Measurements from ENCODE around the gene DHRS12. TPM values are rescaled to one million over a fixed set of nuclear protein-coding genes. Genes with fewer than 3 reads are reported as not detected.

DHRS12 gene
- polyA plus RNA-seq, 2 donors, result 9.5 to 11.7 TPM

DNA sequence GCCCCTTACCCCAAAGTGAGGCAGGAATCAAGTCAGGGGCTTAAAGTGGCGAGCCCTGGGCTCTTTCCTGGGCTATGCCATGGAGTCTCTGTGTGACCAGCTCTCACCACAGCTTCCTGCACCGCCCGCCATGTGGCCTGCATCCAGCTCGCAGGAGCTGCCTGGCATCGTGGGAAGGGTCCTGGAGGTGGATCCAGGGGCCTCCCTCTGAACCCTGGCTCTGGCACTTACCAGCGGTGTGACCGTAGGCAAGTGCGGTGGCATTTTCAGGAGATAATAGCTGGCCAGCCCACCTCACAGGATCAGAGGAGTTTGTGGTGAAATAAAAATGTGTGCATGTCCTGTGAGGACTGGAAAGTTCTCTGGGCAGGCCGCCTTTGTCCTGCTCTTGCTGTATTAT lies 26.0 kb downstream of the DHRS12 start:
- Histone ChIP-seq H3K27me3 (ENCODE audit: control insufficient read depth in 1 of 2, insufficient read depth in 2 of 2, low read length in 2 of 2) (no peaks in the 10 kb centered on the region), H3K4me1 (ENCODE audit: control insufficient read depth in 2 of 2, insufficient read depth in 2 of 2, low read length in 1 of 2) (peaks cover 0 to 3% of the 10 kb centered on the region in 2 donors), H3K4me3 (ENCODE audit: low read depth in 1 of 2, low read length in 2 of 2) (no peak overlapping the region), H3K36me3 (ENCODE audit: control insufficient read depth in 2 of 2, insufficient read depth in 2 of 2, low read length in 1 of 2) (no peaks in the 10 kb centered on the region), H3K9me3 (ENCODE audit: control insufficient read depth in 2 of 2, insufficient read depth in 1 of 2, low read depth in 1 of 2, low read length in 1 of 2) (no peaks in the 10 kb centered on the region), H3K27ac (ENCODE audit: low read depth in 2 of 2, low read length in 1 of 2) (no peak overlapping the region)
- 70 to 85% methylated on average over 9 of the region's 9 CpGs for WGBS, 2 donors

GRCh38 chr13:51776179-51776578 lies 27.8 kb downstream of the DHRS12 start:
- WGBS, 2 donors, result 84 to 88% methylated on average over 7 of the region's 7 CpGs
- Histone ChIP-seq H3K27ac (ENCODE audit: low read depth in 2 of 2, low read length in 1 of 2) (no peak overlapping the region), H3K27me3 (ENCODE audit: control insufficient read depth in 1 of 2, insufficient read depth in 2 of 2, low read length in 2 of 2) (no peaks in the 10 kb centered on the region), H3K4me3 (ENCODE audit: low read depth in 1 of 2, low read length in 2 of 2) (no peak overlapping the region), H3K36me3 (ENCODE audit: control insufficient read depth in 2 of 2, insufficient read depth in 2 of 2, low read length in 1 of 2) (no peaks in the 10 kb centered on the region), H3K4me1 (ENCODE audit: control insufficient read depth in 2 of 2, insufficient read depth in 2 of 2, low read length in 1 of 2) (peaks cover 0 to 2% of the 10 kb centered on the region in 2 donors), H3K9me3 (ENCODE audit: control insufficient read depth in 2 of 2, insufficient read depth in 1 of 2, low read depth in 1 of 2, low read length in 1 of 2) (no peaks in the 10 kb centered on the region)

DNA sequence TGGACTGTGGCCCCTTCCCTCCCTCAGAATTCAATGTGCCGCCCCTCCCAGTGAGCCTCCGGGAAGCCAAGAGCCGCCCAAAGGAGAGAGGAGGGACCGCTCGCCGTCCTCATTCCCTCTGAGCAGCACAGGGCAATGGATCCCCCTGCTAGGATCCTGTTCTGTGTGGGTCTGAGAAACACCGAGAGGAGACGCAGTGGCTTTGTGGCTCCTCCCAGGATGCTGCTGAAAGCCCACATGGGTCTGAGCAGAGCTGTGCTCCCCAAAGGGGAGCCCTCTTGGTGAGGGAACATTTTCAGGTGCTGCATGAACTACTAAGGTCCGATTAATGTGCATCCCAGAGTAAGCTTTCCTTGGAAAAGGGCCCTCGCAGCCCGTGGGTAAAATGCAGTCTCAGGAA lies 30.4 kb downstream of the DHRS12 start:
- 91 to 92% methylated on average over 11 of the region's 11 CpGs for WGBS, 2 donors
- Histone ChIP-seq H3K4me1 (ENCODE audit: control insufficient read depth in 2 of 2, insufficient read depth in 2 of 2, low read length in 1 of 2) (peaks cover 0 to 5% of the 10 kb centered on the region in 2 donors), H3K27me3 (ENCODE audit: control insufficient read depth in 1 of 2, insufficient read depth in 2 of 2, low read length in 2 of 2) (no peaks in the 10 kb centered on the region), H3K36me3 (ENCODE audit: control insufficient read depth in 2 of 2, insufficient read depth in 2 of 2, low read length in 1 of 2) (no peaks in the 10 kb centered on the region), H3K27ac (ENCODE audit: low read depth in 2 of 2, low read length in 1 of 2) (no peak overlapping the region), H3K4me3 (ENCODE audit: low read depth in 1 of 2, low read length in 2 of 2) (no peak overlapping the region), H3K9me3 (ENCODE audit: control insufficient read depth in 2 of 2, insufficient read depth in 1 of 2, low read depth in 1 of 2, low read length in 1 of 2) (no peaks in the 10 kb centered on the region)

DNA sequence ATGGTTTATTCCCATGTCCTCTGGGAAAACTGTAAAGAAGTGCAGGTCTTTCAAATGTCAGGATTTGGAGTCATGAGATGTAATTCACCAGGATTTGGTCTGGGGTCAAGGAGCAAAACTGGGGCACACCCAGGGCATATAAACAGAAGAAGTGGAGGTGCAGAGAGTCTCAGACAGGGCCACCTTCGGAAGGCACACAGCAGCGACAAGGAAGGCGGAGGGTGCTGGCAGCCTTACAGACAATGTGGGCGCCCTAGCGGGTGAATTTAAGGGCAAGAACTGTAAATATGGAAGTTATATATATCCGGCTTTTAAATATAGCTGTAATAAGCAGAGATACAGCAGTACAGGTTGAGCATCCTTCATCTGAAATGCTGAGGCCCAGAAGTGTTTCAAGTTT lies 31.2 kb downstream of the DHRS12 start:
- H3K27ac ChIP-seq (ENCODE audit: low read depth in 2 of 2, low read length in 1 of 2), result no peak overlapping the region
- no peaks in the 10 kb centered on the region for H3K27me3 ChIP-seq (ENCODE audit: control insufficient read depth in 1 of 2, insufficient read depth in 2 of 2, low read length in 2 of 2)
- WGBS, 2 donors, result 84 to 89% methylated on average over 6 of the region's 6 CpGs
- H3K36me3 ChIP-seq (ENCODE audit: control insufficient read depth in 2 of 2, insufficient read depth in 2 of 2, low read length in 1 of 2), result no peaks in the 10 kb centered on the region
- H3K9me3 ChIP-seq (ENCODE audit: control insufficient read depth in 2 of 2, insufficient read depth in 1 of 2, low read depth in 1 of 2, low read length in 1 of 2), result no peaks in the 10 kb centered on the region
- H3K4me3 ChIP-seq (ENCODE audit: low read depth in 1 of 2, low read length in 2 of 2), result no peak overlapping the region
- peaks cover 0 to 5% of the 10 kb centered on the region in 2 donors for H3K4me1 ChIP-seq (ENCODE audit: control insufficient read depth in 2 of 2, insufficient read depth in 2 of 2, low read length in 1 of 2)

DNA sequence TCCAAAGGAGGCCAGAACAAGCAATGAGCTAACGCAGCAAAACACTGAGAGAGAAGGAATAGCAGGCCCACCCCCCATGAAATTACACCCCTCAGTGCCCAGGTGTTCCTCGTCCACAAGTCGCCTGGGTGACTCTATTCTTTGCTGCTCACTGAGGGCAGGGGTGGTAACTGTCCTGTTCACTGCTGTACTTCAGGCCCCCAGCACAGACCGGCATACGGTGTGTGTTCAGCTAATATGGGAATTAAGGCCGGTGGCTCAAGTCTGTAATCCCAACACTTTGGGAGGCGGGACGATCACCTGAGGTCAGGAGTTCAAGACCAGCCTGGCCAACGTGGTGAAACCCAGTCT lies 31.9 kb downstream of the DHRS12 start:
- H3K27me3 ChIP-seq (ENCODE audit: control insufficient read depth in 1 of 2, insufficient read depth in 2 of 2, low read length in 2 of 2), result no peaks in the 10 kb centered on the region
- peaks cover 0 to 2% of the 10 kb centered on the region in 2 donors for H3K36me3 ChIP-seq (ENCODE audit: control insufficient read depth in 2 of 2, insufficient read depth in 2 of 2, low read length in 1 of 2)
- no peak overlapping the region for H3K4me3 ChIP-seq (ENCODE audit: low read depth in 1 of 2, low read length in 2 of 2)
- H3K4me1 ChIP-seq (ENCODE audit: control insufficient read depth in 2 of 2, insufficient read depth in 2 of 2, low read length in 1 of 2), result peaks cover 0 to 5% of the 10 kb centered on the region in 2 donors
- H3K27ac ChIP-seq (ENCODE audit: low read depth in 2 of 2, low read length in 1 of 2), result no peak overlapping the region
- 73 to 88% methylated on average over 9 of the region's 9 CpGs for WGBS, 2 donors
- no peaks in the 10 kb centered on the region for H3K9me3 ChIP-seq (ENCODE audit: control insufficient read depth in 2 of 2, insufficient read depth in 1 of 2, low read depth in 1 of 2, low read length in 1 of 2)

- Histone ChIP-seq H3K4me3 (ENCODE audit: low read depth in 1 of 2, low read length in 2 of 2) (no peak overlapping the region), H3K9me3 (ENCODE audit: control insufficient read depth in 2 of 2, insufficient read depth in 1 of 2, low read depth in 1 of 2, low read length in 1 of 2) (no peaks in the 10 kb centered on the region), H3K27ac (ENCODE audit: low read depth in 2 of 2, low read length in 1 of 2) (no peak overlapping the region), H3K27me3 (ENCODE audit: control insufficient read depth in 1 of 2, insufficient read depth in 2 of 2, low read length in 2 of 2) (no peaks in the 10 kb centered on the region), H3K36me3 (ENCODE audit: control insufficient read depth in 2 of 2, insufficient read depth in 2 of 2, low read length in 1 of 2) (peaks cover 0 to 5% of the 10 kb centered on the region in 2 donors), H3K4me1 (ENCODE audit: control insufficient read depth in 2 of 2, insufficient read depth in 2 of 2, low read length in 1 of 2) (peaks cover 0 to 5% of the 10 kb centered on the region in 2 donors)
- 70 to 90% methylated on average over 17 of the region's 17 CpGs for WGBS, 2 donors
These were observed 32.4 kb downstream of the DHRS12 start for GRCh38 chr13:51771418-51772104.

- H3K27ac ChIP-seq (ENCODE audit: low read depth in 2 of 2, low read length in 1 of 2), result no peak overlapping the region
- H3K4me1 ChIP-seq (ENCODE audit: control insufficient read depth in 2 of 2, insufficient read depth in 2 of 2, low read length in 1 of 2), result peaks cover 0 to 5% of the 10 kb centered on the region in 2 donors
These were observed 33.1 kb downstream of the DHRS12 start for GRCh38 chr13:51770681-51771417.

GRCh38 chr13:51770160-51770559 lies 33.8 kb downstream of the DHRS12 start:
- peaks cover 0 to 9% of the 10 kb centered on the region in 2 donors for H3K36me3 ChIP-seq (ENCODE audit: control insufficient read depth in 2 of 2, insufficient read depth in 2 of 2, low read length in 1 of 2)
- H3K27ac ChIP-seq (ENCODE audit: low read depth in 2 of 2, low read length in 1 of 2), result no peak overlapping the region
- no peak overlapping the region for H3K4me3 ChIP-seq (ENCODE audit: low read depth in 1 of 2, low read length in 2 of 2)
- no peaks in the 10 kb centered on the region for H3K27me3 ChIP-seq (ENCODE audit: control insufficient read depth in 1 of 2, insufficient read depth in 2 of 2, low read length in 2 of 2)
- WGBS, 2 donors, result 87 to 93% methylated on average over 6 of the region's 6 CpGs
- no peaks in the 10 kb centered on the region for H3K9me3 ChIP-seq (ENCODE audit: control insufficient read depth in 2 of 2, insufficient read depth in 1 of 2, low read depth in 1 of 2, low read length in 1 of 2)
- peaks cover 0 to 5% of the 10 kb centered on the region in 2 donors for H3K4me1 ChIP-seq (ENCODE audit: control insufficient read depth in 2 of 2, insufficient read depth in 2 of 2, low read length in 1 of 2)

More at GRCh38 chr13:51770681-51771417, 33.1 kb downstream of the DHRS12 start:
- Histone ChIP-seq H3K36me3 (ENCODE audit: control insufficient read depth in 2 of 2, insufficient read depth in 2 of 2, low read length in 1 of 2) (peaks cover 0 to 9% of the 10 kb centered on the region in 2 donors), H3K9me3 (ENCODE audit: control insufficient read depth in 2 of 2, insufficient read depth in 1 of 2, low read depth in 1 of 2, low read length in 1 of 2) (no peaks in the 10 kb centered on the region), H3K4me3 (ENCODE audit: low read depth in 1 of 2, low read length in 2 of 2) (no peak overlapping the region), H3K27me3 (ENCODE audit: control insufficient read depth in 1 of 2, insufficient read depth in 2 of 2, low read length in 2 of 2) (no peaks in the 10 kb centered on the region)
- WGBS, 2 donors, result 70 to 88% methylated on average over 11 of the region's 11 CpGs

- peaks cover 2 to 7% of the 10 kb centered on the region in 2 donors for H3K4me1 ChIP-seq (ENCODE audit: control insufficient read depth in 2 of 2, insufficient read depth in 2 of 2, low read length in 1 of 2)
- H3K27me3 ChIP-seq (ENCODE audit: control insufficient read depth in 1 of 2, insufficient read depth in 2 of 2, low read length in 2 of 2), result no peaks in the 10 kb centered on the region
- no peaks in the 10 kb centered on the region for H3K9me3 ChIP-seq (ENCODE audit: control insufficient read depth in 2 of 2, insufficient read depth in 1 of 2, low read depth in 1 of 2, low read length in 1 of 2)
- H3K27ac ChIP-seq (ENCODE audit: low read depth in 2 of 2, low read length in 1 of 2), result peak overlapping the region in 1 of 2 donors; percentile 2
- 52 to 53% methylated on average over 11 of the region's 11 CpGs for WGBS, 2 donors
- peaks cover 0 to 9% of the 10 kb centered on the region in 2 donors for H3K36me3 ChIP-seq (ENCODE audit: control insufficient read depth in 2 of 2, insufficient read depth in 2 of 2, low read length in 1 of 2)
- H3K4me3 ChIP-seq (ENCODE audit: low read depth in 1 of 2, low read length in 2 of 2), result no peak overlapping the region
These were observed 34.4 kb downstream of the DHRS12 start for GRCh38 chr13:51769455-51770127.
